ENCODE measurements around the gene GNA15.

GNA15 gene

DNA sequence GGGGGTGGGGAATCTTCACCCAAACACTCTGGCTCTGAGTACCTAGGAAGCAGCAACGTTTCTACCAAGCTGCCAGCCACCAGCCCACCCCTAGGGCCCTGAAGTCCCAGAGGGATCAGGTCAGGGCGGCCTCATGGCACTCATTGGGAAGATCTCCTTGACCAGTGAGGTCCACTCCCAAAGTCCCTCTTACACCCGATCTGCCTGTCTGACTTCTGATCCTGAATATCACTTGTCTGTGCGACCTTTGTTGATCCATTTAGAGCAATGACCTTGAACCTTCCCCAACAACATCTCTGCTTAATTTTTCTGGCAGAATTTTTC, 2.1 kb upstream of the GNA15 start:
- H3K4me1 ChIP-seq (ENCODE audit: low read length): no peaks in the 10 kb centered on the region
- H3K4me2 ChIP-seq (ENCODE audit: low read depth, low read length): no peak overlapping the region
- no peak overlapping the region for H3K9ac ChIP-seq (ENCODE audit: low read length)

DNA sequence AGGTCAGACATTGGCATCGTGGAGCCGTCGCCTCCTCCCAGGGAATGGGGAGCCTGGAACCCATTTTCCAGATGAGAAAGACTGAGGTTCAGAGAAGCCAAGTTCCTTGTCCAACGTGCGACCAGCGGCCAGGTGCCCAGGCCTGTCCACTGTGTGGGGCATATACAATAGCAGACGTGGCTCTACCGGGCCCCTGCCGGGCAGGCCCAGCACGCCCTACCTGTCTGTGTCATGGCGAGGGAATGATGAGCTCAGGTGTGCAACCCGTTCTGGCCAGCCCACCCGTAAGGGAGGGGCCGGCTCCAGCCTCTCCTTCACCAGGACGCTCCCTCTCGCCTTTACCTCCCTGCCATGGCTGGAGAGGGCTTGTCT, 837 bp downstream of the GNA15 start:
- Histone ChIP-seq H3K9ac (ENCODE audit: low read length) (no peak overlapping the region), H3K27ac (ENCODE audit: low read length) (no peak overlapping the region), H3K4me3 (ENCODE audit: low read length) (no peak overlapping the region), H3K36me3 (replicated peaks; ENCODE audit: insufficient read depth, low read length) (no peaks in the 10 kb centered on the region), H2AFZ (ENCODE audit: low read length) (no peak overlapping the region), H3K4me2 (ENCODE audit: low read depth, low read length) (no peak overlapping the region), H3K79me2 (ENCODE audit: low read length) (no peaks in the 10 kb centered on the region), H3K9me2 (replicated peaks; ENCODE audit: insufficient read depth, low read length) (no peaks in the 10 kb centered on the region), H3K27me3 (replicated peaks; ENCODE audit: insufficient read depth, low read length) (peaks cover 86% of the 10 kb centered on the region), H3F3A (ENCODE audit: insufficient read depth, low read length) (no peaks in the 10 kb centered on the region), H3K9me3 (replicated peaks; ENCODE audit: insufficient read depth, low read length) (no peaks in the 10 kb centered on the region), H3K4me1 (ENCODE audit: low read length) (no peaks in the 10 kb centered on the region), H4K20me1 (ENCODE audit: insufficient read depth, low read length) (no peaks in the 10 kb centered on the region)
- TF ChIP-seq EZH2 (optimal IDR thresholded peaks at IDR 0.05; ENCODE audit: low read depth, low read length): no peak
- TF ChIP-seq, protein P1, sequence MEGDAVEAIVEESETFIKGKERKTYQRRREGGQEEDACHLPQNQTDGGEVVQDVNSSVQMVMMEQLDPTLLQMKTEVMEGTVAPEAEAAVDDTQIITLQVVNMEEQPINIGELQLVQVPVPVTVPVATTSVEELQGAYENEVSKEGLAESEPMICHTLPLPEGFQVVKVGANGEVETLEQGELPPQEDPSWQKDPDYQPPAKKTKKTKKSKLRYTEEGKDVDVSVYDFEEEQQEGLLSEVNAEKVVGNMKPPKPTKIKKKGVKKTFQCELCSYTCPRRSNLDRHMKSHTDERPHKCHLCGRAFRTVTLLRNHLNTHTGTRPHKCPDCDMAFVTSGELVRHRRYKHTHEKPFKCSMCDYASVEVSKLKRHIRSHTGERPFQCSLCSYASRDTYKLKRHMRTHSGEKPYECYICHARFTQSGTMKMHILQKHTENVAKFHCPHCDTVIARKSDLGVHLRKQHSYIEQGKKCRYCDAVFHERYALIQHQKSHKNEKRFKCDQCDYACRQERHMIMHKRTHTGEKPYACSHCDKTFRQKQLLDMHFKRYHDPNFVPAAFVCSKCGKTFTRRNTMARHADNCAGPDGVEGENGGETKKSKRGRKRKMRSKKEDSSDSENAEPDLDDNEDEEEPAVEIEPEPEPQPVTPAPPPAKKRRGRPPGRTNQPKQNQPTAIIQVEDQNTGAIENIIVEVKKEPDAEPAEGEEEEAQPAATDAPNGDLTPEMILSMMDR (IDR thresholded peaks at IDR 0.05; ENCODE audit: low read length): no peak
- no peak for TF ChIP-seq EZH2phosphoT487 (IDR thresholded peaks at IDR 0.05; ENCODE audit: low read length)
- DNase-seq: no peak

More for the DNA sequence above, 2.1 kb upstream of the GNA15 start:
- Histone ChIP-seq H3K27me3 (replicated peaks; ENCODE audit: insufficient read depth, low read length) (peaks cover 86% of the 10 kb centered on the region), H3K36me3 (replicated peaks; ENCODE audit: insufficient read depth, low read length) (no peaks in the 10 kb centered on the region), H3K4me3 (ENCODE audit: low read length) (no peak overlapping the region), H3K27ac (ENCODE audit: low read length) (no peak overlapping the region), H4K20me1 (ENCODE audit: insufficient read depth, low read length) (no peaks in the 10 kb centered on the region), H2AFZ (ENCODE audit: low read length) (no peak overlapping the region), H3K9me3 (replicated peaks; ENCODE audit: insufficient read depth, low read length) (no peaks in the 10 kb centered on the region), H3F3A (ENCODE audit: insufficient read depth, low read length) (no peaks in the 10 kb centered on the region), H3K9me2 (replicated peaks; ENCODE audit: insufficient read depth, low read length) (no peaks in the 10 kb centered on the region), H3K79me2 (ENCODE audit: low read length) (no peaks in the 10 kb centered on the region)
- no peak for DNase-seq
- TF ChIP-seq EZH2phosphoT487 (IDR thresholded peaks at IDR 0.05; ENCODE audit: low read length): no peak
- TF ChIP-seq EZH2 (optimal IDR thresholded peaks at IDR 0.05; ENCODE audit: low read depth, low read length): no peak
- TF ChIP-seq, protein P1 (IDR thresholded peaks at IDR 0.05; ENCODE audit: low read length): no peak

DNA sequence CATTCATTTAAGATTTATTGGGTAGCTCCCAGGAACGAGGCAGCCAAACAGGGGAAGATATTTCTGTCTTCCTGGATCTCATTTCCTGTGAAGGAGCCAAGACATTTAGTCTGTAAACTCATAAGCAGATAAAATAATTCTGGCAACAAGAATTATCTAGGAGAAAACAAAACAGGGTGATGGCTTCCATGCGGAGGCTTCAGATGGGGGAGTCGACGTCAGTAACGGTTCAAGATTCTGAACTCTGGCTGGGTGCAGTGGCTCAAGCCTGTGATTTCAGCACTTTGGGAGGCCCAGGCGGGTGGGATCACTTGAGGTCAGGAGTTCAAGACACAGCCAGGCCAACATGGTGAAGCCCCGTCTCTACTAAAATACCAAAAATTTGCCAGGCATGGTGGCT, 1.3 kb downstream of the GNA15 start:
- Histone ChIP-seq H3K27ac (ENCODE audit: low read length) (no peak overlapping the region), H3K4me2 (ENCODE audit: low read depth, low read length) (no peak overlapping the region), H3K36me3 (replicated peaks; ENCODE audit: insufficient read depth, low read length) (no peaks in the 10 kb centered on the region), H3F3A (ENCODE audit: insufficient read depth, low read length) (no peaks in the 10 kb centered on the region), H3K4me1 (ENCODE audit: low read length) (no peaks in the 10 kb centered on the region), H3K79me2 (ENCODE audit: low read length) (no peaks in the 10 kb centered on the region), H3K27me3 (replicated peaks; ENCODE audit: insufficient read depth, low read length) (peaks cover 87% of the 10 kb centered on the region), H2AFZ (ENCODE audit: low read length) (no peak overlapping the region), H3K9me3 (replicated peaks; ENCODE audit: insufficient read depth, low read length) (no peaks in the 10 kb centered on the region), H4K20me1 (ENCODE audit: insufficient read depth, low read length) (no peaks in the 10 kb centered on the region), H3K9ac (ENCODE audit: low read length) (no peak overlapping the region), H3K9me2 (replicated peaks; ENCODE audit: insufficient read depth, low read length) (no peaks in the 10 kb centered on the region), H3K4me3 (ENCODE audit: low read length) (no peak overlapping the region)
- TF ChIP-seq EZH2 (optimal IDR thresholded peaks at IDR 0.05; ENCODE audit: low read depth, low read length) (no peak), EZH2phosphoT487 (IDR thresholded peaks at IDR 0.05; ENCODE audit: low read length) (no peak)
- TF ChIP-seq, protein P1 (IDR thresholded peaks at IDR 0.05; ENCODE audit: low read length): no peak
- no peak for DNase-seq
